Esophagus muscularis mucosa (tissue), 4 donors: ENCODE measurements around the gene TDRD3. TPM values are rescaled to one million over a fixed set of nuclear protein-coding genes. Genes with fewer than 3 reads are reported as not detected.

Experiments
- DNase-seq: peaks from one replicate; pipeline ENCODE4 v3.0.0-alpha.2; 2017; ENCODE audit errors: extremely low spot score
- H3K27ac ChIP-seq, 4 donors: fragments of 200-600 bp; sonication (generic); replicated peaks in 1 of 4; 1 replicate in 3 of 4; 2 replicates in 1 of 4; pipeline ENCODE4 v1.5.1; 2016 to 2019; ENCODE audit warnings: mild to moderate bottlenecking in 1 of 4
- H3K27me3 ChIP-seq, 4 donors: fragments of 200-600 bp; sonication (generic); one replicate each; pipeline versions ENCODE4 v1.5.1 to v1.6.0; 2016 to 2019
- H3K36me3 ChIP-seq, 4 donors: fragments of 200-600 bp; sonication (generic); one replicate each; pipeline ENCODE4 v1.5.1; 2016 to 2019
- H3K4me1 ChIP-seq, 4 donors: fragments of 200-600 bp; sonication (generic); one replicate each; pipeline ENCODE4 v1.5.1; 2016 to 2019
- H3K4me3 ChIP-seq, 4 donors: fragments of 200-600 bp; sonication (generic); 1 replicate in 2 of 4; 2 replicates in 2 of 4; pipeline ENCODE4 v1.5.1; 2016 to 2019; ENCODE audit warnings: mild to moderate bottlenecking in 4 of 4, moderate library complexity in 1 of 4
- H3K9me3 ChIP-seq, 4 donors: fragments of 200-600 bp; sonication (generic); 1 replicate in 3 of 4; 2 replicates in 1 of 4; pipeline ENCODE4 v1.5.1; 2016 to 2019
- EP300 ChIP-seq: sonication (generic); formaldehyde crosslinking; IDR thresholded peaks from one replicate; pipeline ENCODE4 v1.6.1; 2017; ENCODE audit warnings: antibody characterized with exemption
- POLR2A ChIP-seq: fragments of 450-650 bp; IDR thresholded peaks from one replicate; pipeline ENCODE4 v1.6.1; 2017; ENCODE audit warnings: antibody characterized with exemption, moderate library complexity, mild to moderate bottlenecking, low read depth
- POLR2AphosphoS5 ChIP-seq, 2 donors: sonication (generic); formaldehyde crosslinking; IDR thresholded peaks; one replicate each; pipeline ENCODE4 v1.6.1; 2017; ENCODE audit warnings: antibody characterized with exemption in 2 of 2
- WGBS: methylation state at CpG from one replicate; pipeline ENCODE4 v1.1.5; 2018; 5-methylcytosine and 5-hydroxymethylcytosine counted together
- intact Hi-C: fragments of 100-400 bp; cut with DNase I; formaldehyde crosslinking; loops from one replicate; pipeline ENCODE4 v1.15.1; 2023
- total RNA-seq, 4 donors: library from RNA; depleted of rRNA; stranded (reverse); fragments of >200 nt; gene quantifications; one replicate each; pipeline versions ENCODE4 v1.1.0 to v1.2.1, GENCODE V29; 2016
- TF ChIP-seq, protein P1 (sequence below), 3 experiments: fragments of 200-600 bp in 2 of 3; fragments of 450-650 bp in 1 of 3; sonication (generic) in 2 of 3; IDR thresholded peaks; one replicate each; pipeline ENCODE4 v1.5.1; 2017 to 2019; ENCODE audit warnings: antibody characterized with exemption in 3 of 3, mild to moderate bottlenecking in 2 of 3, moderate library complexity in 1 of 3

Gene TDRD3
- total RNA-seq, 4 donors from 2014 or later = 16.1 to 35.3 (median 23.0) TPM

DNA sequence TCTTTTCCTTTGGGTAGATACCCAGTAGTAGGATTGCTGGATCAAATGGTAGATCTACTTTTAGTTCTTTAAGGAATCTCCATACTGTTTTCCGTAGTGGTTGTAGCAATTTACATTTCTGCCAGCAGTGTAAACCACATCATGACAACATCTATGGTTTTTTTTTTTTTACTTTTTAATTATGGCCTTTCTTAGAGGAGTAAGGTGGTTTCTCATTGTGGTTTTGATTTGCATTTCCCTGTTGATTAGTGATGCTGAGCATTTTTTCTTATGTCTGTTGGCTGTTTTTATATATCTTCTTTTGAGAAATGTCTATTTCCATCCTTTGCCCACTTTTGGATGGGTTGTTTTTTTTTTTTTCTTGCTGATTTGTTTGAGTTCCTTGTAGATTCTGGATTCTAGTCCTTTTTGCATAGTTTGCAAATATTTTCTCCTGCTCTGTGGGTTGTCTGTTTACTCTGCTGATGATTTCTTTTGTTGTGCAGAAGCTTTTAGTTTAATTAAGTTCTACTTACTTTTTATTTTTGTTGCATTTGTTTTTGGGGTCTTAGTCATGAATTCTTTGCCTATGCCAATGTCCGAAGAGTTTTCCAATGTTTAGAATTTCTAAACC, 38.8 kb downstream of the TDRD3 start:
- intact Hi-C loops = no loop called here
- no peak for DNase-seq
- Histone ChIP-seq H3K4me3 (no peak overlapping the region), H3K27ac (no peak overlapping the region), H3K9me3 (no peaks in the 10 kb centered on the region), H3K36me3 (no peaks in the 10 kb centered on the region), H3K4me1 (no peaks in the 10 kb centered on the region), H3K27me3 (no peaks in the 10 kb centered on the region)
- 94% methylated on average over 2 of the region's 2 CpGs for WGBS
- no peak for TF ChIP-seq EP300
- TF ChIP-seq, protein P1, sequence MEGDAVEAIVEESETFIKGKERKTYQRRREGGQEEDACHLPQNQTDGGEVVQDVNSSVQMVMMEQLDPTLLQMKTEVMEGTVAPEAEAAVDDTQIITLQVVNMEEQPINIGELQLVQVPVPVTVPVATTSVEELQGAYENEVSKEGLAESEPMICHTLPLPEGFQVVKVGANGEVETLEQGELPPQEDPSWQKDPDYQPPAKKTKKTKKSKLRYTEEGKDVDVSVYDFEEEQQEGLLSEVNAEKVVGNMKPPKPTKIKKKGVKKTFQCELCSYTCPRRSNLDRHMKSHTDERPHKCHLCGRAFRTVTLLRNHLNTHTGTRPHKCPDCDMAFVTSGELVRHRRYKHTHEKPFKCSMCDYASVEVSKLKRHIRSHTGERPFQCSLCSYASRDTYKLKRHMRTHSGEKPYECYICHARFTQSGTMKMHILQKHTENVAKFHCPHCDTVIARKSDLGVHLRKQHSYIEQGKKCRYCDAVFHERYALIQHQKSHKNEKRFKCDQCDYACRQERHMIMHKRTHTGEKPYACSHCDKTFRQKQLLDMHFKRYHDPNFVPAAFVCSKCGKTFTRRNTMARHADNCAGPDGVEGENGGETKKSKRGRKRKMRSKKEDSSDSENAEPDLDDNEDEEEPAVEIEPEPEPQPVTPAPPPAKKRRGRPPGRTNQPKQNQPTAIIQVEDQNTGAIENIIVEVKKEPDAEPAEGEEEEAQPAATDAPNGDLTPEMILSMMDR (IDR thresholded peaks at IDR 0.05) = no peak
- no peak for TF ChIP-seq POLR2A
- TF ChIP-seq POLR2AphosphoS5 (IDR thresholded peaks at IDR 0.05) = no peak

DNA sequence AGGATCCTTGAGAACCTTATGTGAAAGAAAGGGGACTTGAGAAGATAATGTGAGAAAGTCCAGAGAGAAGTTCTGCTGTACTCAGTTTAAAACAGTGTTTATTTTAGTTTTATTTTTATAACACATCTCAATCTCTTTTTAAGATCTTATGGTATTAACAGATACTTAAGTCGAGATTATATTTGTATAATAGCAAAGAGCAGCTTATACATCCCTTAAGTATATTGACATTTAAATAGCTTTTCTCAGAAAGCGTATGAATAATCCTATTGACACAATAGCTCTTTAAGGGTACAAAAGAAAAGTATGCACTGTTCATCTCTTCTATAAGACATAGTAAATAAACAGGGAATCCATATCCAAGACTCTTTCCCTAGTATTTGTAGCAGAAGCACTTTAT, 42.2 kb downstream of the TDRD3 start:
- Histone ChIP-seq H3K9me3 (no peaks in the 10 kb centered on the region), H3K36me3 (no peaks in the 10 kb centered on the region), H3K27me3 (no peaks in the 10 kb centered on the region), H3K27ac (no peak overlapping the region), H3K4me1 (no peaks in the 10 kb centered on the region), H3K4me3 (no peak overlapping the region)
- 62% methylated on average over 2 of the region's 2 CpGs for WGBS
- no peak for DNase-seq
- intact Hi-C loops = no loop called here
- TF ChIP-seq EP300 = no peak
- TF ChIP-seq POLR2AphosphoS5 (IDR thresholded peaks at IDR 0.05) = no peak
- TF ChIP-seq, protein P1 (IDR thresholded peaks at IDR 0.05) = no peak
- no peak for TF ChIP-seq POLR2A

DNA sequence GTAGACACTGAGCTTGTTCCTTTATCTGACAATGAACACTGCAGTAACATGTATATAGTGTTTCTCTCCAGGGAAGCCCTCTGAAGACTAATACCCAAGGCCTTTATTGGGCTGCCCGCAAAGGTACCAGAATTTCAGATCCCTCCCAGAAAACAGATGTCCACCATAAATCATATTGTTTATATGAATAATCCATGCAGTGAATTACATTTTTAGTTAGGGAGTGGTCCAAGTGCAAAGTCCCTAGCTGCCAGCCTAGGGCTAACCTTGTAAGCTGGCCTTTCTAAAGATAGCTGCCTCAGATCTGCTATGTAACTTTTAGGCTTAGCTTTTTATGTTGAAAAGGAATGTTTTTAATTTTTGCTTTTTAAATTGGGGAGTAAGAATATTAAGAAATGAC, 44.7 kb downstream of the TDRD3 start:
- Histone ChIP-seq H3K4me1 (peaks cover 0 to 8% (median 3%) of the 10 kb centered on the region in 4 donors), H3K27ac (no peak overlapping the region), H3K4me3 (no peak overlapping the region), H3K9me3 (no peaks in the 10 kb centered on the region), H3K36me3 (no peaks in the 10 kb centered on the region), H3K27me3 (no peaks in the 10 kb centered on the region)
- DNase-seq = no peak
- TF ChIP-seq POLR2AphosphoS5 (IDR thresholded peaks at IDR 0.05) (no peak), EP300 (no peak)
- intact Hi-C loops = no loop called here
- 100% methylated on average over 1 of the region's 1 CpG for WGBS

DNA sequence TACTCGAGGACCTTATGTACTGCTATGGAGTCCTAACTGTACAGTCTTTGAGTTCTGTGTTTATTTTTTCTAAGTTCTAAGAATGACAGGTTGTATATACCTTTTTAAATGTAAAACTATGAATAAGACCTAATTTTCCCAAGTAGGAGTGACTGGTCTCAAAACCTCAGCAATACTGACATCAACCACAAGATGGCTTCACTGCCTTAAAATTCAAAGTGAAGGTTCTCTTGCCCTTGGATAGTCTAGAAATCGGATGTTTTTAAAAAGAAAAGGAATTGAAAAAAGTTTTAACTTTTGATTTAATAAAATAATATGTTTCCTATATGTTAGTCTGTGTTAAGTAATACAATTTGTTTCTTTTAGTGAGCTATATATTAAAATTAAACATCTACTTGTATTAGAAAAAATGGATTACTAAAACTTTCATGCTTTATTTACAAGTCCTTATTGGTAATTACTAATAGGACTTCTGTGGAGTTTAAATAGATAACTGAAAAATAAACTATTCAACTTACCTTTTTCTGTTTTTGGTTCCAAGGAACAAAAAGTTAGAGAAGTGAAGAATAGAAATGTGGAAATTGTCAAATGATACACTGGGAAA, 52.0 kb downstream of the TDRD3 start:
- no peaks in the 10 kb centered on the region for H3K9me3 ChIP-seq
- H3K4me1 ChIP-seq = peaks cover 0 to 8% (median 3%) of the 10 kb centered on the region in 4 donors
- intact Hi-C loops = no loop called here
- H3K27ac ChIP-seq = no peak overlapping the region
- WGBS = 44% methylated on average over 2 of the region's 2 CpGs
- no peak overlapping the region for H3K4me3 ChIP-seq
- no peak for TF ChIP-seq POLR2AphosphoS5 (IDR thresholded peaks at IDR 0.05)
- TF ChIP-seq, protein P1 (IDR thresholded peaks at IDR 0.05) = peak; percentile 55 to 80 (median 63)
- DNase-seq = no peak
- H3K36me3 ChIP-seq = peaks cover 0 to 8% (median 0%) of the 10 kb centered on the region in 4 donors
- no peaks in the 10 kb centered on the region for H3K27me3 ChIP-seq

DNA sequence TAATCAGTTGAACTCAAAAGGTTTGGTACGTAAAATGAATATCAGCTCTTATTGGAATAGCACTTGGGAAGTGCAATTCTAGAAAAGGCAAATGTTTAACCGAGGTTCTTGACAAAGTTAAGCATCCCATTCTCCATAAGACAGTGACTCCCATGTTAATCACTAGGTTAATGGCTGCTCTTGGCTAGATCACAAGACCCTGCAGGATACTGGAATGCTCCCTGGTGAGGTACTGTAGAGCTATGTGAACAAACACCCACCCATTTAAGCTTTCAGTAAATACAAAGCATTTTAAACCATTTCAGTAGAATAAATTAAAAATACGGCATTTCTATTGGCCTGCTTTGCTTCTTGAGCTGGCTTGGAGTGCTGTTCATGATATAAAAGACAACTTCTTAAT, 56.5 kb downstream of the TDRD3 start:
- 87% methylated on average over 3 of the region's 3 CpGs for WGBS
- TF ChIP-seq POLR2AphosphoS5 (IDR thresholded peaks at IDR 0.05) (no peak), EP300 (no peak), POLR2A (no peak)
- TF ChIP-seq, protein P1 (IDR thresholded peaks at IDR 0.05) = no peak
- intact Hi-C loops = no loop called here
- Histone ChIP-seq H3K27ac (no peak overlapping the region), H3K36me3 (peaks cover 0 to 8% (median 0%) of the 10 kb centered on the region in 4 donors), H3K4me1 (no peaks in the 10 kb centered on the region), H3K27me3 (no peaks in the 10 kb centered on the region), H3K4me3 (no peak overlapping the region), H3K9me3 (no peaks in the 10 kb centered on the region)
- no peak for DNase-seq
